HG03060 (cell line): ENCODE data around the gene GCDH.
"Not testable (repeated sequence)": the region's sequence is repeated elsewhere in the genome, so short reads cannot be mapped to it uniquely, and the experiment has no call there.

Source experiments
- ATAC-seq: cut with Tn5 transposase; IDR thresholded peaks from one replicate; pipeline ENCODE4 v1.9.1; 2021; ENCODE audit warnings: low read depth, moderate number of reproducible peaks; ENCODE audit not compliant: unreplicated experiment

GCDH gene

GRCh38 chr19:12896460-12896859 is 5.5 kb downstream of the GCDH start:
- no peak for ATAC-seq

GRCh38 chr19:12899891-12900518 is 9.0 kb downstream of the GCDH start:
- ATAC-seq, result no peak

- ATAC-seq, result no peak
These were observed 16.2 kb downstream of the GCDH start for GRCh38 chr19:12907166-12907565.

- no peak for ATAC-seq
These were observed 21.6 kb downstream of the GCDH start for GRCh38 chr19:12912571-12912970.

GRCh38 chr19:12913011-12913561 is 22.1 kb downstream of the GCDH start:
- no peak for ATAC-seq

- no peak for ATAC-seq
These were observed 23.1 kb downstream of the GCDH start for GRCh38 chr19:12913851-12914690.

GRCh38 chr19:12915860-12916259 is 24.9 kb downstream of the GCDH start:
- ATAC-seq, result not testable (repeated sequence)

- no peak for ATAC-seq
These were observed 27.3 kb downstream of the GCDH start for GRCh38 chr19:12918253-12918652.

GRCh38 chr19:12921047-12921446 is 30.1 kb downstream of the GCDH start:
- no peak for ATAC-seq

- ATAC-seq, result no peak
These were observed 32.0 kb downstream of the GCDH start for GRCh38 chr19:12922959-12923358.

GRCh38 chr19:12924621-12925310 is 33.8 kb downstream of the GCDH start:
- no peak for ATAC-seq

- ATAC-seq, result no peak
These were observed 39.2 kb downstream of the GCDH start for GRCh38 chr19:12930002-12930645.

- ATAC-seq, result no peak
These were observed 41.7 kb downstream of the GCDH start for GRCh38 chr19:12932392-12933286.

GRCh38 chr19:12933287-12934072 is 42.5 kb downstream of the GCDH start, which contains the start of gene FARSA:
FARSA (minus strand) TSS chr19:12933711; CDS start chr19:12933696, 15 bp downstream.
- no peak for ATAC-seq

- no peak for ATAC-seq
These were observed 44.1 kb downstream of the GCDH start for GRCh38 chr19:12935071-12935470.

GRCh38 chr19:12936582-12936981 is 45.6 kb downstream of the GCDH start:
- ATAC-seq, result no peak

GRCh38 chr19:12937093-12937926 is 46.4 kb downstream of the GCDH start:
- ATAC-seq, result no peak
